ENCODE measurements around the gene ZNF792.

ZNF792 gene

GRCh38 chr19:34938886-34939285 is 25.1 kb downstream of the ZNF792 start:
- TF ChIP-seq MYC (IDR thresholded peaks at IDR 0.05; ENCODE audit: low read depth, low read length) (no peak), MAX (IDR thresholded peaks at IDR 0.05; ENCODE audit: low read depth, low read length) (no peak), POLR2A (IDR thresholded peaks at IDR 0.05; ENCODE audit: extremely low read depth, insufficient read length) (no peak), CTCF (IDR thresholded peaks at IDR 0.05; ENCODE audit: low read depth, low read length) (no peak)
- no peak for DNase-seq (ENCODE audit: low read depth)
- H3K4me3 ChIP-seq (ENCODE audit: low read depth, low read length): no peak overlapping the region

- TF ChIP-seq MAX (IDR thresholded peaks at IDR 0.05; ENCODE audit: low read depth, low read length): no peak
- no peak for TF ChIP-seq MYC (IDR thresholded peaks at IDR 0.05; ENCODE audit: low read depth, low read length)
- no peak for TF ChIP-seq CTCF (IDR thresholded peaks at IDR 0.05; ENCODE audit: low read depth, low read length)
- no peak for TF ChIP-seq POLR2A (IDR thresholded peaks at IDR 0.05; ENCODE audit: extremely low read depth, insufficient read length)
- DNase-seq (ENCODE audit: low read depth): no peak
- no peak overlapping the region for H3K4me3 ChIP-seq (ENCODE audit: low read depth, low read length)
Observed at GRCh38 chr19:34936184-34936583, 27.8 kb downstream of the ZNF792 start.

GRCh38 chr19:34932494-34932893 is 31.5 kb downstream of the ZNF792 start:
- no peak for DNase-seq (ENCODE audit: low read depth)
- TF ChIP-seq MAX (IDR thresholded peaks at IDR 0.05; ENCODE audit: low read depth, low read length) (no peak), POLR2A (IDR thresholded peaks at IDR 0.05; ENCODE audit: extremely low read depth, insufficient read length) (no peak), CTCF (IDR thresholded peaks at IDR 0.05; ENCODE audit: low read depth, low read length) (no peak), MYC (IDR thresholded peaks at IDR 0.05; ENCODE audit: low read depth, low read length) (no peak)
- H3K4me3 ChIP-seq (ENCODE audit: low read depth, low read length): no peak overlapping the region

- TF ChIP-seq CTCF (IDR thresholded peaks at IDR 0.05; ENCODE audit: low read depth, low read length) (no peak), MAX (IDR thresholded peaks at IDR 0.05; ENCODE audit: low read depth, low read length) (no peak), MYC (IDR thresholded peaks at IDR 0.05; ENCODE audit: low read depth, low read length) (no peak), POLR2A (IDR thresholded peaks at IDR 0.05; ENCODE audit: extremely low read depth, insufficient read length) (no peak)
- peak within 1 kb of the TSS; percentile 66 for H3K4me3 ChIP-seq (ENCODE audit: low read depth, low read length)
- DNase-seq (ENCODE audit: low read depth): peak; percentile 79
Observed at GRCh38 chr19:34926685-34927375, 37.2 kb downstream of the ZNF792 start, which contains the start of gene ZNF30. Gene ZNF30, plus strand, starts transcription at chr19:34926903. Its CDS starts 3,045 bp downstream, at chr19:34929948.

- TF ChIP-seq MAX (IDR thresholded peaks at IDR 0.05; ENCODE audit: low read depth, low read length) (no peak), MYC (IDR thresholded peaks at IDR 0.05; ENCODE audit: low read depth, low read length) (no peak), POLR2A (IDR thresholded peaks at IDR 0.05; ENCODE audit: extremely low read depth, insufficient read length) (no peak), CTCF (IDR thresholded peaks at IDR 0.05; ENCODE audit: low read depth, low read length) (no peak)
- H3K4me3 ChIP-seq (ENCODE audit: low read depth, low read length): peak overlapping the region; percentile 11
- DNase-seq (ENCODE audit: low read depth): no peak
Observed at GRCh38 chr19:34926361-34926684, 37.7 kb downstream of the ZNF792 start.
